ENCODE results near the gene PHLDA3.
"Not testable (repeated sequence)": the region's sequence is repeated elsewhere in the genome, so short reads cannot be mapped to it uniquely, and the experiment has no call there.

Gene PHLDA3

DNA sequence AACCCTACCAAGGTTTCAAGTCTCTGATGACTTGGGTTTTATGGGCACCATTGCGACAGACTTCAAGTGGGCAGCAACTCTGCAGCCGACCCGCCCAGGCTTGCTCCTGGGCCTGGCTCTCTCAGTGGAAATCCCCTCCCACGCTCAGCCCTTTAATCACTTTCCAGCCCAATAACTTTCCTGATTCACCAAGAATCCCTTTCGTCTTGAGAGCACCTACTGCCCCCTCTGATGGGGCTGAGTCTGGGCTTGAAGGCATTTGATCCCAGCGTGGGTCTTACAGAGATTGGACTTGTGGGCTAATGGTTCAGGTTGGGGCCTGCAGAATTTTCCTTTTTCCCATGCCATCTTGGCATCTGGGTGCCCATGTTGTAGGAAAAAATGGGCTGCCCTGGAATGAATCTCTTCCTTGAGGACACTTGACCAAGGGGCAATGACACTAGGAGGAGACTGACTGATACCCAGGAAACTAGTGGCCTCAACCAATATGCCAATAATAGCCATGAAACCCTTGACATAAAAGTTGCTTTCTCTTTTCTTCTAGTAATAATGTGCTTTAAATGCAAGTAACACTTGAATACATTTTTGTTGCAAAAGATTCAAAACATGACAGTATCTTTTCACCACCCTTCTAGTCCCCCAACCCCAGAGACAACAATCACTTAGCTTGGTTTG lies 7.8 kb upstream of the PHLDA3 start:
- DNase-seq (ENCODE audit: extremely low read depth, insufficient read length), result no peak
- H3K4me3 ChIP-seq (replicated peaks; ENCODE audit: low read depth, low read length), result no peak overlapping the region
- no peaks in the 10 kb centered on the region for H3K36me3 ChIP-seq (ENCODE audit: control insufficient read depth, insufficient read depth, low read length)
- TF ChIP-seq CTCF (IDR thresholded peaks at IDR 0.05; ENCODE audit: insufficient read depth, low read length, poor library complexity, severe bottlenecking), result no peak
- H3K27me3 ChIP-seq (replicated peaks; ENCODE audit: control insufficient read depth, insufficient read depth, low read length), result no peaks in the 10 kb centered on the region

DNA sequence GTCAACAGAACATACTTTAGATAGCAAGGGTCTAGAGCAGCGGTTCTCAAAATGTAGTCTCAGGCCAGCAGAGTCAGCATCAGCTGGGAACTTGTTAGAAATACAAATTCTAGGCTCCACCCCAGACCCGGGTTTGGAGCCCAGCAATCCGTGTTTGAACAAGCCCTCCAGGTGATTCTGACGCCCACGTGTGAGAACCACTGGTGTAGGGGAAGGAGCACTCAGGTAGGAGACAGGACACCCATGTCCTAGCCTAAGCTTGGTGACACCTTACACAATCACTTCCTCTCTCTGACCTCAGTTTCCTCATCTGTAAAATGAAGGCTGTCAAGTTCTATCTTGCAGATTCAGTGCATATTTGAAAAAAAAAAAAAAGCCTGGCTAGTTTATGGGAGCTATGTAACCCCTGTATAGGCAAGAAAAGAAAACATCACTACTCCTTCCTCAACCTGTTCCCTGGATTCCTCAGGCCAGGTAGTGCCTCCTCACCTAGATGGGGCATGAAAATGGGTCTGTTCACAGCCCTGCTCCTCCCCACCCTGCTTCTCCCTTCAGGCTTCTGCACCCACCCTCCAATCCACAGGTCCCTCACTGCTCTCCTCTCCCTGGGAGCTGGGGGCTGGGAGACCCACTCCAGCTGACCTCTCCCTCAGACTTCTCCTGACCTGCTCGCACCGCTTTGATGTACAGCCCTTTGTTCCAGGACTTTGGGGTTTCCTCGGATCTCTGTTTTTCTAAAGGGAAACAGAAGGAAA lies 7.1 kb upstream of the PHLDA3 start:
- Histone ChIP-seq H3K36me3 (ENCODE audit: control insufficient read depth, insufficient read depth, low read length) (no peaks in the 10 kb centered on the region), H3K4me3 (replicated peaks; ENCODE audit: low read depth, low read length) (no peak overlapping the region), H3K27me3 (replicated peaks; ENCODE audit: control insufficient read depth, insufficient read depth, low read length) (no peaks in the 10 kb centered on the region)
- no peak for DNase-seq (ENCODE audit: extremely low read depth, insufficient read length)
- TF ChIP-seq CTCF (IDR thresholded peaks at IDR 0.05; ENCODE audit: insufficient read depth, low read length, poor library complexity, severe bottlenecking), result no peak

GRCh38 chr1:201475130-201475529 lies 6.1 kb upstream of the PHLDA3 start:
- no peak for TF ChIP-seq CTCF (IDR thresholded peaks at IDR 0.05; ENCODE audit: insufficient read depth, low read length, poor library complexity, severe bottlenecking)
- Histone ChIP-seq H3K4me3 (replicated peaks; ENCODE audit: low read depth, low read length) (no peak overlapping the region), H3K27me3 (replicated peaks; ENCODE audit: control insufficient read depth, insufficient read depth, low read length) (no peaks in the 10 kb centered on the region), H3K36me3 (ENCODE audit: control insufficient read depth, insufficient read depth, low read length) (no peaks in the 10 kb centered on the region)
- no peak for DNase-seq (ENCODE audit: extremely low read depth, insufficient read length)

GRCh38 chr1:201473296-201473695 lies 4.3 kb upstream of the PHLDA3 start:
- TF ChIP-seq CTCF (IDR thresholded peaks at IDR 0.05; ENCODE audit: insufficient read depth, low read length, poor library complexity, severe bottlenecking), result no peak
- Histone ChIP-seq H3K27me3 (replicated peaks; ENCODE audit: control insufficient read depth, insufficient read depth, low read length) (no peaks in the 10 kb centered on the region), H3K4me3 (replicated peaks; ENCODE audit: low read depth, low read length) (no peak overlapping the region), H3K36me3 (ENCODE audit: control insufficient read depth, insufficient read depth, low read length) (no peaks in the 10 kb centered on the region)
- no peak for DNase-seq (ENCODE audit: extremely low read depth, insufficient read length)

- H3K27me3 ChIP-seq (replicated peaks; ENCODE audit: control insufficient read depth, insufficient read depth, low read length); DNase-seq (ENCODE audit: extremely low read depth, insufficient read length); H3K36me3 ChIP-seq (ENCODE audit: control insufficient read depth, insufficient read depth, low read length); H3K4me3 ChIP-seq (replicated peaks; ENCODE audit: low read depth, low read length): not testable (repeated sequence)
Observed at GRCh38 chr1:201472321-201472720, 3.3 kb upstream of the PHLDA3 start.

- DNase-seq (ENCODE audit: extremely low read depth, insufficient read length), result no peak
- no peak for TF ChIP-seq CTCF (IDR thresholded peaks at IDR 0.05; ENCODE audit: insufficient read depth, low read length, poor library complexity, severe bottlenecking)
- H3K27me3 ChIP-seq (replicated peaks; ENCODE audit: control insufficient read depth, insufficient read depth, low read length), result no peaks in the 10 kb centered on the region
- H3K4me3 ChIP-seq (replicated peaks; ENCODE audit: low read depth, low read length), result no peak overlapping the region
- no peaks in the 10 kb centered on the region for H3K36me3 ChIP-seq (ENCODE audit: control insufficient read depth, insufficient read depth, low read length)
Observed at GRCh38 chr1:201471772-201472171, 2.8 kb upstream of the PHLDA3 start.

All from GM06990 (cell line).